ENCODE measurements around the gene ASB6.

ASB6 gene

DNA sequence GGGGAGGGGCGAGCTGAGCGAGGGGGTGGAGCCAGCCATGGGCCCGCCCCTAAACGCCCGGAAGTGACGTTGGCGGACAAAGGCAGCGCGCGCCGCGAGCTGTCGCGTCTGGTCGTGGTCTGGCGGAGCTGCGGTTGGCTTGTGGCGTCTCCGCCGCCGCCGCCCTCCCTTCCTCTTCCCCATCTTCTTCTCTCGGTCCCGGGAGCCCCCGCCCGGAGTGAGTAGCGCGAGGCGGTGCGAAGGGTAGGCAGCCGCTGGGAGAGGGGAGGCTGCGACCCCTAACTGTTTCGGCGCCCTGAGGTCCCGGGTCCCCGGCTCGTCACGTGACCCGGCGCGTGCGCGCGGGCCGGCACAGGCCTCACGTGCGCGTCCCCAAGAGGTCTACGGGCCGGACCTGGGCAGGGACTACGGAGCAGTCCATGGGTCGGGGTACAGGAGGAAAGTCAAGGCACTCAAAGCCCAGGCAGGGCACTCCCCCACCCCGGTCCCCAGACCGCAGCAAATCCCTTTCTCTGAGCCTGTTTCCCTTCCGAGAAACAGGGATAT is 15.8 kb downstream of the ASB6 start, which contains the start of gene NTMT1:
Gene NTMT1 (plus strand): TSS at position 85 of the 546 bp plus-strand sequence. CDS start 6,541 bp downstream, outside the sequence.
- peak; percentile 87 for DNase-seq (ENCODE audit: low read depth)

DNA sequence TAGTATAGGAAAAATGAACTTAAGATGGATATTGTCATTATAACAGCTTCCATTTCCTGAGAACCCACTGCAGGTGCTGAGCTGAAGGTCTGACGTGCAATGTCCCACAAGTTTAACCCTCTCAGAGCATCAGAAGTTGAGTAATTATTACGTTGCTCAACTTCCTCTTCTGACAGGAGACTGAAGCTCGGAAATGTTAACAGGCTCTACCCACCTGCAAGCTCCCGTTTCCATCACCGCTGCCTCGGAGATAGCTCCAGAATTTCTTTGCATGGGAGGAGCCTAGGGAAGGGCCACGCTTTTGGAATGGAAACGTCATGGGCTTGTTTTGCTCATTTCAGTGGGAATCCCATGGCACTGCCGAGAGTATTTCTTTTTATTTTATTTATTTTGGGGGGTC is 17.0 kb downstream of the ASB6 start:
- peak; percentile 48 for DNase-seq (ENCODE audit: low read depth)

DNA sequence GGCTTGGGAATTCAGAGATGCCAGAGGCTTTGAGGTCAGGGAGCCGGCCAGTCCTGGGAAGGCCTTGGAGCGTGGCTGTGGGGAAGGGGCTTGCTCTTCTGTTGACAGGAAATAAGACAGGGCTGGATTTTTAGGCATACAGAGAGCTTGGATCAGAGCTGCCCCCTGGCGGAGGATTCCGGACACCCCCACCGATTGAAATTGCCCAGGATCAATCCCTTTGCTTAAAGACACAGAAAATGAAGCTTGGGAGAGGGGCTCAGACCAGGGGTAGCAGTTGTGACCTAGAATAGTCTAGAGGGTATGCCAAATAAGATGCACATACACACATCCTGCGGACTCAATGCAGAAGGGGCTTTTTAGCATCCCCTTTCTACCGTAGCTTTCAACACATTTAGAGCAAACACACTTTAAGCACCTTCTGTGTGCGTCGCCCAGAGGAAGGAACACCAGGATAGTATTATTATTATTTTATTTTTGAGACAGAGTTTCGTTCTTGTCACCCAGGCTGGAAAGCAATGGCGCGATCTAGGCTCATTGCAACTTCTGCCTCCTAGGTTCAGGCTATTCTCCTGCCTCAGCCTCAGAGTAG is 17.7 kb downstream of the ASB6 start:
- DNase-seq (ENCODE audit: low read depth) = peak; percentile 76

DNA sequence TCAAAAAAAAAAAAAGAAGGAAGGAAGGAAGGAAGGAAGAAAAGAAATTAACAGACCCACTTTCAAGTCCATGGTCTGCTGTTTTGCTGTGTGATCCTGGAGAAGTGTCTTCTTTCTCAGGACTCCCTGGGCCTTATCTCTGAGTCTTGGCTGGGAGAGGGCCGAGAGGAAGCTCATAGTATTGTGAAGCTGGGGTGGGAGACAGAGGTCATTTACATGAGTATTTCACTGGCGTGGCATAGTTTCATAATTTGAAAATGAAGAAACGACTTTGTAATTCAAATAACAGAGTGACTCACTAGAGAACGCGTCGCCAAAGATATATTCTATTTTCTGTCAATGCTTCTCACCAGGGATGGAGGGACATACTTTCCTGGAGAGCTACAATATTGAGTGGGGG is 18.6 kb downstream of the ASB6 start:
- peak; percentile 65 for DNase-seq (ENCODE audit: low read depth)

DNA sequence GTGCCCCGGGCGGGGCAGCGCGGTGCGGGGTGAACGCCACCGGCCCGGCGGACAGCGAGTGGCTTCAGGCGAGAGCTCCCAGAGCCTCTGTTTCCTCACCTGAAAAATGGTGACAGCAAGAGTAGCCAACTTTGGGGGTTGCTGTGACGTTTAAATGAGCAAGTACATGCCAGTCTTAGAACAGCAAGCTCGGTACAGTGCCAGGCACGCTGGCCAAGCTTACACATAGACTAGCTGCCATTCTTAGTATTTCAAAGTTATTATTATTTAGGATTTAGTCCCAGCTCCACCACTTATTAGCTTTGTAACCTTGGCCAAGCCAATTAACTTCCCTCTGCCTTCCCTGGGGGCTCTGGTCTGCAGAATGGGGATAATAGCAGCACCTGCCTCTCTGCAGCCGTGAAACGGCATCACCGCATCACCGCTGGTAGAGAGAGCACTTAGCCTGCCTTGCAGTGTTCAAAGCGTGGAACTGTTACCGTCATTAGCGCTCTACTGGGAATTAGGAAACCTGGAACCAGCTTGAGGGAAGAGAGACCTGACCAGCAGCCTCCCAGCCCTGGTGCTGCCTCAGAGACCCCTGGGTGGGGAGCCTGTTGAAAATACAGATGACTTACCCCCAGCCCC is 21.2 kb downstream of the ASB6 start, which contains the start of gene C9orf50:
Gene C9orf50 (minus strand): TSS at position 433 of the 627 bp plus-strand sequence. CDS start 527 bp downstream, outside the sequence.
- no peak for DNase-seq (ENCODE audit: low read depth)

GRCh38 chr9:129619787-129620668 is 21.9 kb downstream of the ASB6 start:
- DNase-seq (ENCODE audit: low read depth) = peak; percentile 68

- DNase-seq (ENCODE audit: low read depth) = peak; percentile 83
Observed at GRCh38 chr9:129617167-129617566, 24.8 kb downstream of the ASB6 start.

DNA sequence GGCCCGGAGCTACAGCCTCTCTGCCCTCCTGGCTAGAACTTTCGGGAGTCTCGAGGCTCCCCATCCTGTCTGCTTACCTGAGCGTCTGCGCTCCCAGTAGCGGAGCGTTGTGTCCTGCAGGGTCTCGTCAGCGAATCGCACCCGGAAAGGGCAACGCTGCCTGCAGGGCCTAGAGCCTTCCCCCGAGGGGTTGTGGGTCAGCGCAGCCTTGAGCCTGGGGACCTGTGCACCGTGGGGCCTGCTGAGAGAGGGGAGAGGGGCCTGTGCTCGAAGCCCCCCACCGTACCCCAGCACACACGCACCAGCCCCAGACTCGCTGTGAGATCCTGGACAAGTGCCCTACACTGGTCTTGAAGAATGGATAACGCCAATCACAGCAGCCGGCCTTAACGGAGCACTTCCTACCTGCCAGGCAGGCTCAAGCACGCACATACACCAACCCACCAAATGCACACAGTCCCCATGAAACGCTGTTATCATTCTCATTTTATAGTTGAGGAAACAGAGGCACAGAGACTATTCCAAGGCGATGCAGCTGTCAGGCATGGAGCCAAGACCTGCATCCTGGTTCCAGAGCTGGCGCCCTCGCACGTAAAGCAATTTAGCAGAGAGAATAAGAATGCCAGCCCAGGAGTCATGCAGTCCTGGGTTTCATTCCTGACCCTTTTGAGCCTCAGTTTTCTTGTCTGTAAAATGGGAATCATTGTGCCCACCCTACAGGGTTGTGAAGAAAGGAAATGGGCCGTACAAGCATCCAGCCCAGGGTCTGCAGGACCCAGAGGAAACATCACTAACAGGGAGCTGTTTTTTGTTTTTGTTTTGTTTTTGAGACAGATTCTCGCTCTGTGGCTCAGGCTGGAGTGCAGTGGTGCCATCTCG is 26.3 kb downstream of the ASB6 start:
- DNase-seq (ENCODE audit: low read depth) = no peak

DNA sequence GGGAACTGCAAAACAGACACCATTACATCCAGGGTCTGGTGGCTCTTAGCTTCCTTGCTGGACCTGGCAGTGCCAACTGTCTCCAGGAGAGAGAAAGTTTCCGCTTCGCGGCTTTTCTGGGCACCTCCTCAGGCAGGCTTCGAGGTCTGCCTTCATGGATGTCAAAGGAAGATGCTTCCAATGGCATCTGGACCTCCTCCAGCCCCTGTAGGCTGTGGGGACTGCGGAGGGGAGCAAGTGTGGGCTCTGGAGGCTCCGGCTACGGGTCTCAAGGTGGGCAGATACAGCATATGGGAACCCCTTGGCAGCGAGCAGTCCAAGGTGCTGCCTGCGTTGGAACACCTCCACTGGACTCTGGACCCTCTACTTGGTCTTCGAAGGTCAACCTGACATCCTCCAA is 27.0 kb downstream of the ASB6 start:
- DNase-seq (ENCODE audit: low read depth) = no peak

- no peak for DNase-seq (ENCODE audit: low read depth)
Observed at GRCh38 chr9:129613520-129614175, 28.3 kb downstream of the ASB6 start.

- no peak for DNase-seq (ENCODE audit: low read depth)
Observed at GRCh38 chr9:129612815-129613519, 29.0 kb downstream of the ASB6 start.

DNA sequence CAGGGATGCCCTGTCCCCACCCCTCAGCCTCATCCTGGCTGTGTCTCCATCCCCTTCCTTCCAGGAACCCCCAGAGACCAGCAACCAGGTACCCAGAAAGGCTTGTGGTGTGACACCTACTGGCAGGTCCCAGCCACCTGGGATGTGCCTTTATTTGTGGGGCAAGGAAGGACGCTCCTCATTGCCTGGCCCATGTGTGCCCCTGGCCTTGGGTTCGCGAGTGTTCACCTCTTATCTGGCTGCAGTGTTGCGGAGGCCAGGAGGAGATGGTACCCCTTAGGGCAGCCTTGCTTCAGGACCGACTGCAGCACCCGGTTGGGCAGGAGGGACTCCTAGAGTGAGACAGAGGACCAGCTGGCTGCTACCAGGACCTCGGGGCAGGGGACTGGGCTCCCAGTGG is 29.8 kb downstream of the ASB6 start:
- no peak for DNase-seq (ENCODE audit: low read depth)

- no peak for DNase-seq (ENCODE audit: low read depth)
Observed at GRCh38 chr9:129611307-129611800, 30.6 kb downstream of the ASB6 start.

- peak; percentile 79 for DNase-seq (ENCODE audit: low read depth)
Observed at GRCh38 chr9:129610473-129611306, 31.3 kb downstream of the ASB6 start.

DNA sequence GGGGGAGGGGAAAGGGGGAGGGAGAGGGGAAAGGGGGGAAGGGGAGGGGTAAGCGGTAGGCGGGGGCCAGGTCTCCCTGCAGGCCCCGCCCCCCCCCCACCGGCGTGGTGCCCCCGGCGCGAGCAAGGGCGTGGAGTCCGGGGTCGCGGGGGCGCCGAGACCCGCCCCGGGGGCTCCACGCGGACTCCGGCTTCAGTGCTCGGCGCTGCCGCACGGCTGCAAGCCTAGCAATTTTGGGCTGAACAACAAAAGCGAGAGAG is 31.8 kb downstream of the ASB6 start:
- no peak for DNase-seq (ENCODE audit: low read depth)

GRCh38 chr9:129609486-129610212 is 32.3 kb downstream of the ASB6 start:
- peak; percentile 40 for DNase-seq (ENCODE audit: low read depth)

GRCh38 chr9:129608561-129609481 is 33.1 kb downstream of the ASB6 start:
- DNase-seq (ENCODE audit: low read depth) = no peak

GRCh38 chr9:129607027-129607387 is 34.9 kb downstream of the ASB6 start:
- no peak for DNase-seq (ENCODE audit: low read depth)
